NCI-H2227 (cell line): ENCODE measurements around the gene USP2.
"Not testable (repeated sequence)": the region's sequence is repeated elsewhere in the genome, so short reads cannot be mapped to it uniquely, and the experiment has no call there.

Experiments
- DNase-seq: peaks from one replicate; lab custom pipeline; 2025; ENCODE audit not compliant: unreplicated experiment; lab: John Stamatoyannopoulos, UW

USP2 gene

GRCh38 chr11:119414734-119415133 is 33.2 kb upstream of the USP2 start:
- DNase-seq = no peak

- DNase-seq = no peak
Observed at GRCh38 chr11:119414321-119414720, 32.8 kb upstream of the USP2 start.

- no peak for DNase-seq
Observed at GRCh38 chr11:119412072-119412471, 30.6 kb upstream of the USP2 start.

- no peak for DNase-seq
Observed at GRCh38 chr11:119410501-119410900, 29.0 kb upstream of the USP2 start.

- no peak for DNase-seq
Observed at GRCh38 chr11:119409731-119410130, 28.2 kb upstream of the USP2 start.

- DNase-seq = no peak
Observed at GRCh38 chr11:119406005-119406404, 24.5 kb upstream of the USP2 start.

- not testable (repeated sequence) for DNase-seq
Observed at GRCh38 chr11:119405448-119405847, 24.0 kb upstream of the USP2 start.

- DNase-seq = no peak
Observed at GRCh38 chr11:119404872-119405271, 23.4 kb upstream of the USP2 start.

GRCh38 chr11:119403021-119403420 is 21.5 kb upstream of the USP2 start:
- DNase-seq = no peak

GRCh38 chr11:119402470-119402869 is 21.0 kb upstream of the USP2 start:
- no peak for DNase-seq

- DNase-seq = no peak
Observed at GRCh38 chr11:119400860-119401259, 19.4 kb upstream of the USP2 start.

- no peak for DNase-seq
Observed at GRCh38 chr11:119397740-119398139, 16.2 kb upstream of the USP2 start.

- no peak for DNase-seq
Observed at GRCh38 chr11:119396835-119397234, 15.3 kb upstream of the USP2 start.

- no peak for DNase-seq
Observed at GRCh38 chr11:119391275-119391674, 9.8 kb upstream of the USP2 start.

- no peak for DNase-seq
Observed at GRCh38 chr11:119389611-119390254, 8.2 kb upstream of the USP2 start.

- no peak for DNase-seq
Observed at GRCh38 chr11:119388103-119388502, 6.6 kb upstream of the USP2 start.

- DNase-seq = no peak
Observed at GRCh38 chr11:119384332-119384731, 2.8 kb upstream of the USP2 start.

GRCh38 chr11:119382513-119382912 is 1.0 kb upstream of the USP2 start:
- not testable (repeated sequence) for DNase-seq

GRCh38 chr11:119382101-119382500 is 611 bp upstream of the USP2 start:
- DNase-seq = peak; percentile 9

GRCh38 chr11:119380827-119381180 is 686 bp downstream of the USP2 start:
- no peak for DNase-seq

- DNase-seq = no peak
Observed at GRCh38 chr11:119380160-119380826, 1.2 kb downstream of the USP2 start.

GRCh38 chr11:119378851-119379465 is 2.5 kb downstream of the USP2 start:
- no peak for DNase-seq
